T-cell (primary cell): ENCODE measurements around the gene RRBP1. TPM values are rescaled to one million over a fixed set of nuclear protein-coding genes. Genes with fewer than 3 reads are reported as not detected.

Experiments
- ATAC-seq, 4 experiments: fragments of 200-7000 bp in 3 of 4; fragments of 150-1000 bp in 1 of 4; cut with Tn5 transposase; replicated peaks in 1 of 4; 1 replicate in 3 of 4; 2 replicates in 1 of 4; pipeline ENCODE4 v1.10.0; 2021; ENCODE audit warnings: moderate library complexity in 3 of 4, mild to moderate bottlenecking in 2 of 4, moderate number of reproducible peaks in 1 of 4
- CTCF ChIA-PET, 2 donors: fragments of 300-600 bp; sonication (Branson Sonifier 250); formaldehyde crosslinking; loops; one replicate each; lab custom pipeline; 2022; ENCODE audit warnings: antibody characterized with exemption in 2 of 2; lab: Charles Lee
- POLR2A ChIA-PET, 2 donors: fragments of 300-600 bp; sonication (Branson Sonifier 250); formaldehyde crosslinking; loops; one replicate each; lab custom pipeline; 2022; ENCODE audit warnings: antibody characterized with exemption in 2 of 2; lab: Charles Lee
- DNase-seq, 35 experiments: peaks; one replicate each; pipeline versions ENCODE4 v3.0.0 to v3.0.0-alpha.2; 2013 to 2023
- H3K27ac ChIP-seq: one replicate; pipeline ENCODE4 v1.5.1; 2013; ENCODE audit warnings: low read length
- H3K27me3 ChIP-seq, 2 experiments: replicated peaks in 1 of 2; 1 replicate in 1 of 2; 2 replicates in 1 of 2; pipeline versions ENCODE4 v1.6.1 to v1.7.0; 2013; ENCODE audit warnings: low read length in 1 of 2, mixed read lengths in 1 of 2; ENCODE audit not compliant: control insufficient read depth in 2 of 2, insufficient read depth in 2 of 2; ENCODE audit errors: extremely low read depth in 1 of 2
- H3K36me3 ChIP-seq, 2 donors: 1 replicate in 1 of 2; 2 replicates in 1 of 2; pipeline versions ENCODE4 v1.6.1 to v1.7.0; 2013; ENCODE audit warnings: low read length in 1 of 2; ENCODE audit not compliant: control insufficient read depth in 2 of 2, insufficient read depth in 1 of 2; ENCODE audit errors: extremely low read depth in 1 of 2
- H3K4me1 ChIP-seq, 2 experiments: 1 replicate in 1 of 2; 2 replicates in 1 of 2; pipeline versions ENCODE4 v1.6.1 to v1.7.0; 2013; ENCODE audit warnings: low read length in 2 of 2, mixed read lengths in 1 of 2; ENCODE audit not compliant: insufficient read depth in 2 of 2, control insufficient read depth in 1 of 2; ENCODE audit errors: extremely low read depth in 1 of 2
- H3K4me3 ChIP-seq, 2 donors: 1 replicate in 1 of 2; 2 replicates in 1 of 2; pipeline versions ENCODE4 v1.5.1 to v1.7.0; 2013; ENCODE audit warnings: mild to moderate bottlenecking in 2 of 2, low read length in 1 of 2, moderate library complexity in 1 of 2; ENCODE audit not compliant: control insufficient read depth in 1 of 2; ENCODE audit errors: extremely low read depth in 1 of 2
- H3K9me3 ChIP-seq: 2 replicates; pipeline ENCODE4 v1.7.0; 2013
- H3K27ac Mint-ChIP-seq, 2 donors: one replicate each; pipeline ENCODE4 v1.8.0; 2020 to 2021; ENCODE audit warnings: mild to moderate bottlenecking in 2 of 2, mixed read lengths in 2 of 2
- H3K27me3 Mint-ChIP-seq, 2 donors: one replicate each; pipeline ENCODE4 v1.8.0; 2021 to 2022; ENCODE audit warnings: mixed read lengths in 2 of 2
- H3K36me3 Mint-ChIP-seq: one replicate; pipeline ENCODE4 v1.8.0; 2021; ENCODE audit warnings: mixed read lengths
- H3K4me1 Mint-ChIP-seq, 3 donors: one replicate each; pipeline ENCODE4 v1.8.0; 2020 to 2022; ENCODE audit warnings: mixed read lengths in 3 of 3, mild to moderate bottlenecking in 1 of 3
- H3K4me3 Mint-ChIP-seq, 3 donors: one replicate each; pipeline ENCODE4 v1.8.0; 2020 to 2022; ENCODE audit warnings: mild to moderate bottlenecking in 3 of 3, mixed read lengths in 3 of 3, moderate library complexity in 3 of 3
- H3K9me3 Mint-ChIP-seq, 3 donors: one replicate each; pipeline ENCODE4 v1.8.0; 2020 to 2022; ENCODE audit warnings: mixed read lengths in 3 of 3
- WGBS: methylation state at CpG from one replicate; pipeline ENCODE4 v1.1.5; 2013; ENCODE audit warnings: missing lambda C conversion rate; ENCODE audit not compliant: insufficient coverage; 5-methylcytosine and 5-hydroxymethylcytosine counted together
- total RNA-seq, 35 experiments: library from RNA in 6 of 35; stranded (reverse) in 6 of 35; fragments of 120-200 nt in 1 of 35; gene quantifications; one replicate each; pipeline versions ENCODE4 v1.2.1 to v1.2.4 and lab custom pipeline; 2013 to 2026

Gene RRBP1
- total RNA-seq, 5 donors from 2014 or later (not counting 1 experiment from before 2014, with no cell fraction given): 26.3 to 32.4 (median 30.1) TPM

DNA sequence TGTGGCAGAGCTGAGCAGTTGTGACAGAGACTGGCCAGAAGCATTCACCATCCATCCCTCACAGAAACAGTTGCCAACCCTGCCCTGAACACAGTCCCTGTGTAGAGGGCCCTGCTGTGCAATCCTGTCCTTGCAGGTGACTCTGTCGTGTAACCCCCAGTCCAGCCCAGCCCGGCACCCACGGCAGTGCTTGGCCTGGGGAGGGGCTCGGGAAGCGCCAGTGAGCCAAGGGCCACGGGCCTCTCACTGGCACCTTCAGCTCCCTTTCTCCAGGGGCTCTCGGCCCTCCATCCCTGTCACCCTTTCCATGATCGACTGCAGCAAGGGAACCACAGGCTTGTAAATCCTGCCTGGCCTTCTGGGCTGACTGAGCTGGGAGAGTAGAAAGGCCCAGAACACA is 53.0 kb downstream of the RRBP1 start:
- H3K4me1 Mint-ChIP-seq: no peaks in the 10 kb centered on the region
- DNase-seq (no peak), ATAC-seq (no peak)
- WGBS: 90% methylated on average over 6 of the region's 8 CpGs
- Histone ChIP-seq H3K4me1 (no peaks in the 10 kb centered on the region), H3K27me3 (no peaks in the 10 kb centered on the region), H3K9me3 (no peaks in the 10 kb centered on the region), H3K4me3 (no peak overlapping the region), H3K27ac (no peak overlapping the region), H3K36me3 (peaks cover 24 to 59% of the 10 kb centered on the region in 2 donors)
- H3K36me3 Mint-ChIP-seq: peaks cover 39% of the 10 kb centered on the region
- ChIA-PET CTCF (no interaction called here), POLR2A (no interaction called here)
- H3K9me3 Mint-ChIP-seq: no peaks in the 10 kb centered on the region
- H3K27ac Mint-ChIP-seq: no peak overlapping the region
- H3K27me3 Mint-ChIP-seq: no peaks in the 10 kb centered on the region
- no peak overlapping the region for H3K4me3 Mint-ChIP-seq

DNA sequence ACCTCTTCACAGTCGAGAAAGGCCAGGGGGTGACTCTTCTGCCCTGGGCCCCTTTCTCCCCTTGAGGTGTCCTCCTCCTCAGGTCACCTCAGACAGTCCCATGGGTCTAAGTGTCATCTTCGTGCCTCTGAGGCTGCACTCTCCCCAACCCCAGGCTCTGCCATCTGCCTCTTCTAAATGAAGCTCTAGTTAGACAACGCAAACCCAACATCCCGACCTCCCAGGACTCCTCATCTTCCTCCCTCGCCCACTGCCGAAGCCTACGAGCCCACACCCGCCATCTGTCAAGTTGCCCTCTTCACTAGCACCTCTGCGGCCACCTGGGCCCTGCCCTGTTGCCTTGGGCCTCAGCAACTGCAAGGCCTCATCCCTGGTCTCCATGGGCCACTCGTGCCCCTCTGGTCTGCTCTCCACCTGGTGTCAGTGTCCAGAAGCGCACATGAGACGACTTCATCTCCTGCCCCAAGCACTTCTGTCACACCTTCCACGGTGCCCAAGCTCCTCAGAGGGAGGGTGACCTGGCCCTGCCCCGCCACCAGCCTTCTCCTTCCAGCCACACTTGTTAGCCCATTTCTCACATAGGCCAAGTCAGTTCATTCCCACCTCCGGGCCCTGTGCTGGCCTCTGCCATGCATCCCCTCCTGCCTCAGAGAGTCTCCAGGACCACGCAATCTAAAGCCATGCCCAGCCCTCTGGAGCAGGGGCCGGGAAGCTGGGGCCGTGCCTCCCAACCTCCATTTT is 53.8 kb downstream of the RRBP1 start:
- Mint-ChIP-seq H3K4me1 (no peaks in the 10 kb centered on the region), H3K4me3 (no peak overlapping the region), H3K36me3 (peaks cover 33% of the 10 kb centered on the region), H3K9me3 (no peaks in the 10 kb centered on the region), H3K27me3 (no peaks in the 10 kb centered on the region), H3K27ac (no peak overlapping the region)
- ATAC-seq: no peak
- H3K4me1 ChIP-seq: no peaks in the 10 kb centered on the region
- no peak for DNase-seq
- ChIA-PET CTCF (no interaction called here), POLR2A (no interaction called here)
- H3K9me3 ChIP-seq: no peaks in the 10 kb centered on the region
- peaks cover 24 to 54% of the 10 kb centered on the region in 2 donors for H3K36me3 ChIP-seq
- H3K27me3 ChIP-seq: no peaks in the 10 kb centered on the region
- 93% methylated on average over 18 of the region's 18 CpGs for WGBS
- no peak overlapping the region for H3K4me3 ChIP-seq
- no peak overlapping the region for H3K27ac ChIP-seq

DNA sequence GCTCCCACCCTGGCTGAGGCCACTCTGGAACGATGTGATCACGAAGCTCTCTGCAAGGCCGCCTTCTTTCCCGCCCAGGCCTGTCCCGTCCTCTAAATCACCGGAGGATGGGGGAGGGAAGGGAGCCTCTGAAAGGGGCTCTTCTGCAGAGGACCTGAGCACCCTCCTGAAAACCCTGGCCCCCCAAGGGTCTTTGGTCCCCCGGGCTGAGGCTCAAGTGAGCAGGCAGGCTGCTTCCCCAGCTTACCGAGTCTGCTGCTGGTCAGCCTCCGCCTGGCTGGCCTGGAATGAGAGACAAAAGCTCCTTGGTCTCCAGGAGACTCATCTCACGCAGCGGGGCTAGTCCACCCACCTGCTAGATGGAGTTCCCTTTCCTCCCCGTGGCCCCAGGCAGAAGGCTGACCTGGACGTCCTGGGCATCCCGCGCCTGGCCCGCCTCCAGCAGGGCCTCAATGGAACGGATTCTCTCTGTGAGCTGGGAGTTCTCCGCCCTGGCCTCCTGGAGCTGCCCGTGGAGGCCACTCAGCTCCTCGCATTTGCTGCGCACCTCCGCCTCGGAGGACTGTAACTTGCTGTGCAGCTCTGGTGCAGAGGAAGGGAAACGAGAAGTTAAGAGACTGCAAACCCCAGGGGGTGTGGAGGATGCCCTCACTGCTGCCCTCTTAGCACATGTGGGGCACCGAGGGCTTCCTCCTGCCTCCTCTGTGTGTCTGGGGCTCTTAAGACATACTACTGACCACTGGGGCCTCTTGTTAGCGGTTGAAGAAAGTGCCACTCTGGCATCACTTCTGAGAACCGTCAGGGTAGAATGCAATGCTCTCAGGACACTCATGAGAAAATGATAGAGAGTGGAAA is 54.7 kb downstream of the RRBP1 start:
- ChIA-PET POLR2A (no interaction called here), CTCF (no interaction called here)
- peaks cover 26 to 46% of the 10 kb centered on the region in 2 donors for H3K36me3 ChIP-seq
- DNase-seq: no peak
- no peak overlapping the region for H3K27ac Mint-ChIP-seq
- H3K4me1 ChIP-seq: no peaks in the 10 kb centered on the region
- no peaks in the 10 kb centered on the region for H3K27me3 Mint-ChIP-seq
- H3K27ac ChIP-seq: no peak overlapping the region
- no peaks in the 10 kb centered on the region for H3K4me1 Mint-ChIP-seq
- H3K4me3 ChIP-seq: no peak overlapping the region
- H3K36me3 Mint-ChIP-seq: peaks cover 32% of the 10 kb centered on the region
- ATAC-seq: no peak
- no peak overlapping the region for H3K4me3 Mint-ChIP-seq
- no peaks in the 10 kb centered on the region for H3K9me3 Mint-ChIP-seq
- H3K9me3 ChIP-seq: no peaks in the 10 kb centered on the region
- WGBS: 95% methylated on average over 16 of the region's 27 CpGs
- H3K27me3 ChIP-seq: no peaks in the 10 kb centered on the region

DNA sequence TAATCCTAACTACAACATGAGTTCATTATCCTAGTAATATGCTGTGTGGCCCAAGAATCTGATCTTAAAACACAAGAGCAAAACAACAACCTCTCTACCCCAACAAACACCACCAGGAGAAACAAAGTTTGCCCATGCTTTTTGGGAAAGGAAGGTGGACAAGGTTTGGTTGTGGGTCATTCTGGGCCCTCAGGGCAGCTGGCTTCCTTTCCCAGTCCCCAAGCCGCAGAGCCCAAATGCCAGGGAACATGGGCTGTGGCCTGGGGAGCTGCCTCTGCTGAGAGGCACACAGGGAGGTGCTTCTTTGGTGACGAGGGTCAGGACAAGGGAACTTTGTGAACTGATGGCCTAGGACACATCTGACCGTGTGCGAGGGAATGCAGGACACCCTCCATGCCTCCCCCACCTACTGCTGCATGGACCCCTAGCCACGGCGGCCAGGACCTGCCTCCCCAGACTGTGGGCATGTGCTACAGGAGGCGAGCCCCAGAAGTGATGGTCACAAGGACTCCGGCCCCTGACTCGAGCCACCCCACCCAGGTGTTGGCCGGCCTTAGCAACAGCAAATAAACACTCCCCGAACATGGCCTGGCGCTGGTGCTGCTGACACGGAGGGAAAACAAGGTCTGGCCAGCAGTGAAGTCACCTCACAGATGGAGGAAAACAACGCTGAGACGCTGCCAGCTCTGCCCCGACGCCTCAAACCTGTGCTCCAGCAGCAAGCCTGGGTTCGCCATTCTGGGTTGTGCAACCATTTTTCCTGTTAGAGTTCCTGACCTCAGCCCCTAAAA is 55.6 kb downstream of the RRBP1 start:
- H3K27ac ChIP-seq: no peak overlapping the region
- H3K27me3 ChIP-seq: no peaks in the 10 kb centered on the region
- Mint-ChIP-seq H3K9me3 (no peaks in the 10 kb centered on the region), H3K4me3 (no peak overlapping the region), H3K27ac (no peak overlapping the region), H3K36me3 (peaks cover 34% of the 10 kb centered on the region), H3K27me3 (no peaks in the 10 kb centered on the region), H3K4me1 (no peaks in the 10 kb centered on the region)
- ATAC-seq: no peak
- POLR2A ChIA-PET: no interaction called here
- peaks cover 30 to 41% of the 10 kb centered on the region in 2 donors for H3K36me3 ChIP-seq
- CTCF ChIA-PET: interaction anchor here in 1 of 2 donors (0.6 kb wide), 1 partner anchor 148 kb away, joined by 11 read pairs; no protein-coding TSS in a partner anchor
- H3K9me3 ChIP-seq: no peaks in the 10 kb centered on the region
- WGBS: 93% methylated on average over 18 of the region's 18 CpGs
- H3K4me3 ChIP-seq: no peak overlapping the region
- no peak for DNase-seq
- no peaks in the 10 kb centered on the region for H3K4me1 ChIP-seq

DNA sequence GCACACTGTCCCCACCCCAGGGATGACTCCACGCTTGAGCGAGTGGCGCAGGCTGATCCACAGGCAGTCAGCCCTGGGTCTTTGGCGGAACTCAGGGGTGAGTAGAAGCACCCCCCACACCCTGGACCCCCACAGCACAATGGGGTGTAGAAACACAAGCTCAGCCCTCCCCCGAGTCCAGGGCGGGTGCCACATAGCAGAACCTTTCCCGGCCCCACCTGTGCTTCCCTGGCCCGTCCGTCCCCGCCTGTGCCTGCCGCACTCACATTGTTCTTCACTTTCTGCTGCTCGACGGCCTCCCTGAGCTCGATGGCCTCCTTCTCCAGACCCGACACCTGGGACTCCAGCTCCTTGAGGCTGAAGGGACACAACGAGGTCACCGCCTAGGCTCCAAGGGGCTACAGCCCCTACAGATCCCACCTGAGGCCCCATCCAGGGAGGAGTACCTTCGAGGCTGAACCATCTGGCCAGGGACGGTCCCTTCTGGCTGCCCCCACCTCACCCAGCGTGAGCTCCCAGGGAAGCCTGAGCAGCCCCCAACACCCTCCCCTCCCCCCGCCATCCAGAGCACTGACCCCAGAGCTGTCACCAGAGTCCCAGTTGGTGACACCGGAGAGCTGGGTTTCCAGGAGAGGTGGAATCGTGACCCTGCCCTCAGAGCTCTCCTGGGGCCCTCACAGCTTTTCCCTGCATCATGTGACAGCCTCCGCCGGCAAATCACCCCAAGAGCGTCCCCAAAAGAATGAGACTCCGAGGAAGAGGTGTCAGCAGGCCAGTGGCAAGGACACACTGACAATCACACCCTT is 56.6 kb downstream of the RRBP1 start:
- no peak overlapping the region for H3K4me3 Mint-ChIP-seq
- peaks cover 26 to 45% of the 10 kb centered on the region in 2 donors for H3K36me3 ChIP-seq
- ATAC-seq (no peak), DNase-seq (no peak)
- H3K4me3 ChIP-seq: no peak overlapping the region
- H3K27me3 Mint-ChIP-seq: no peaks in the 10 kb centered on the region
- no peaks in the 10 kb centered on the region for H3K4me1 Mint-ChIP-seq
- no peaks in the 10 kb centered on the region for H3K9me3 ChIP-seq
- H3K27ac Mint-ChIP-seq: no peak overlapping the region
- WGBS: 95% methylated on average over 24 of the region's 27 CpGs
- H3K4me1 ChIP-seq: no peaks in the 10 kb centered on the region
- H3K27me3 ChIP-seq: no peaks in the 10 kb centered on the region
- H3K27ac ChIP-seq: no peak overlapping the region
- peaks cover 36% of the 10 kb centered on the region for H3K36me3 Mint-ChIP-seq
- ChIA-PET POLR2A (no interaction called here), CTCF (interaction anchor here (0.5 to 0.6 kb wide), 2 partner anchors 121 to 147 kb away, joined by 4 to 11 read pairs; no protein-coding TSS in a partner anchor)
- H3K9me3 Mint-ChIP-seq: no peaks in the 10 kb centered on the region
